ENCODE data around the gene CHIT1.

DNA sequence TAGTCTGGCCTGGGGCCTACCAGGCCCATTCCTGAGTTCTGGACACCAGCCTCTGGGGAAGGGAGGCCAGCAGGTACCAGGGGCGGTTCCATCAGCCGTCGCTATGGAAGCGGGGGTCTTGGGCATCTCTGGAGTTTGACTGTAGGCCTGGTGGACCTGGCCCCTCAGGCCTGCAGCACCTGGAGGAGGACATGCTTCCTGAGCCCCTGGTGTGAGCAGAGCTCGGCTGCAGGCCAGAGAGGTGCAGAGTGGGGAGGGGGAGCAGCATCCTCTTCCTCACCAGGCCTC, 61.6 kb downstream of the CHIT1 start:
- TF ChIP-seq, protein P1, sequence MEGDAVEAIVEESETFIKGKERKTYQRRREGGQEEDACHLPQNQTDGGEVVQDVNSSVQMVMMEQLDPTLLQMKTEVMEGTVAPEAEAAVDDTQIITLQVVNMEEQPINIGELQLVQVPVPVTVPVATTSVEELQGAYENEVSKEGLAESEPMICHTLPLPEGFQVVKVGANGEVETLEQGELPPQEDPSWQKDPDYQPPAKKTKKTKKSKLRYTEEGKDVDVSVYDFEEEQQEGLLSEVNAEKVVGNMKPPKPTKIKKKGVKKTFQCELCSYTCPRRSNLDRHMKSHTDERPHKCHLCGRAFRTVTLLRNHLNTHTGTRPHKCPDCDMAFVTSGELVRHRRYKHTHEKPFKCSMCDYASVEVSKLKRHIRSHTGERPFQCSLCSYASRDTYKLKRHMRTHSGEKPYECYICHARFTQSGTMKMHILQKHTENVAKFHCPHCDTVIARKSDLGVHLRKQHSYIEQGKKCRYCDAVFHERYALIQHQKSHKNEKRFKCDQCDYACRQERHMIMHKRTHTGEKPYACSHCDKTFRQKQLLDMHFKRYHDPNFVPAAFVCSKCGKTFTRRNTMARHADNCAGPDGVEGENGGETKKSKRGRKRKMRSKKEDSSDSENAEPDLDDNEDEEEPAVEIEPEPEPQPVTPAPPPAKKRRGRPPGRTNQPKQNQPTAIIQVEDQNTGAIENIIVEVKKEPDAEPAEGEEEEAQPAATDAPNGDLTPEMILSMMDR (conservative IDR thresholded peaks at IDR 0.05): no peak
- TF ChIP-seq ZFX (IDR thresholded peaks at IDR 0.05): no peak

Data from C4-2B (cell line).